Natural killer cell (primary cell): ENCODE measurements around the gene TMEM198. TPM values are rescaled to one million over a fixed set of nuclear protein-coding genes. Genes with fewer than 3 reads are reported as not detected.

Experiments
- ATAC-seq, 3 donors: fragments of 150-1000 bp in 2 of 3; fragments of 200-7000 bp in 1 of 3; cut with Tn5 transposase; 1 replicate in 1 of 3; 2 replicates in 2 of 3; pipeline ENCODE4 v1.10.0; 2021; ENCODE audit warnings: mild to moderate bottlenecking in 2 of 3, moderate library complexity in 2 of 3
- DNase-seq, 2 donors: peaks; one replicate each; pipeline versions ENCODE4 v3.0.0 to v3.0.0-alpha.2; 2013 to 2021; ENCODE audit warnings: mixed read lengths in 1 of 2
- H3K27ac ChIP-seq: one replicate; pipeline ENCODE4 v1.5.1; 2013; ENCODE audit warnings: mild to moderate bottlenecking, low read length
- H3K27me3 ChIP-seq: one replicate; pipeline ENCODE4 v1.6.1; 2013; ENCODE audit warnings: low read length; ENCODE audit not compliant: control insufficient read depth, insufficient read depth
- H3K36me3 ChIP-seq: one replicate; pipeline ENCODE4 v1.6.1; 2013; ENCODE audit warnings: low read length; ENCODE audit not compliant: control insufficient read depth, insufficient read depth
- H3K4me1 ChIP-seq: one replicate; pipeline ENCODE4 v1.6.1; 2013; ENCODE audit warnings: low read length; ENCODE audit not compliant: control insufficient read depth, insufficient read depth
- H3K4me3 ChIP-seq: one replicate; pipeline ENCODE4 v1.5.1; 2013; ENCODE audit warnings: low read length
- H3K9me3 ChIP-seq: one replicate; pipeline ENCODE4 v1.6.1; 2013; ENCODE audit warnings: low read length; ENCODE audit not compliant: control insufficient read depth, insufficient read depth
- H3K27ac Mint-ChIP-seq, 2 donors: one replicate each; pipeline ENCODE4 v1.8.0; 2022; ENCODE audit warnings: mild to moderate bottlenecking in 2 of 2, mixed read lengths in 2 of 2, moderate library complexity in 1 of 2
- H3K27me3 Mint-ChIP-seq, 2 donors: one replicate each; pipeline ENCODE4 v1.8.0; 2022; ENCODE audit warnings: low read depth in 2 of 2, mixed read lengths in 2 of 2
- H3K36me3 Mint-ChIP-seq: one replicate; pipeline ENCODE4 v1.8.0; 2022; ENCODE audit warnings: mixed read lengths
- H3K4me1 Mint-ChIP-seq, 2 donors: one replicate each; pipeline ENCODE4 v1.8.0; 2022; ENCODE audit warnings: mixed read lengths in 2 of 2
- H3K4me3 Mint-ChIP-seq: one replicate; pipeline ENCODE4 v1.8.0; 2022; ENCODE audit warnings: mild to moderate bottlenecking, moderate library complexity, mixed read lengths
- H3K9me3 Mint-ChIP-seq, 2 donors: one replicate each; pipeline ENCODE4 v1.8.0; 2022; ENCODE audit warnings: mixed read lengths in 2 of 2
- WGBS: methylation state at CpG from one replicate; pipeline ENCODE4 v1.1.7; 2013; ENCODE audit warnings: missing lambda C conversion rate; ENCODE audit not compliant: insufficient coverage; 5-methylcytosine and 5-hydroxymethylcytosine counted together
- intact Hi-C: fragments of 100-400 bp; cut with micrococcal nuclease; formaldehyde crosslinking; loops from one replicate; pipeline ENCODE4 v1.14.2; 2022
- total RNA-seq, 4 donors: library from RNA; stranded (reverse); fragments of 120-200 nt in 1 of 4; gene quantifications; one replicate each; pipeline versions ENCODE4 v1.2.3 to v1.2.4, GENCODE V29; 2013 to 2022
- TF ChIP-seq, protein P1 (sequence below): fragments of 200-600 bp; IDR thresholded peaks from one replicate; pipeline ENCODE4 v1.8.0; 2022; ENCODE audit warnings: antibody characterized with exemption

Gene TMEM198
- total RNA-seq, 3 donors from 2014 or later (not counting 1 experiment from before 2014, with no cell fraction given): 1.7 to 2.3 (median 1.8) TPM

DNA sequence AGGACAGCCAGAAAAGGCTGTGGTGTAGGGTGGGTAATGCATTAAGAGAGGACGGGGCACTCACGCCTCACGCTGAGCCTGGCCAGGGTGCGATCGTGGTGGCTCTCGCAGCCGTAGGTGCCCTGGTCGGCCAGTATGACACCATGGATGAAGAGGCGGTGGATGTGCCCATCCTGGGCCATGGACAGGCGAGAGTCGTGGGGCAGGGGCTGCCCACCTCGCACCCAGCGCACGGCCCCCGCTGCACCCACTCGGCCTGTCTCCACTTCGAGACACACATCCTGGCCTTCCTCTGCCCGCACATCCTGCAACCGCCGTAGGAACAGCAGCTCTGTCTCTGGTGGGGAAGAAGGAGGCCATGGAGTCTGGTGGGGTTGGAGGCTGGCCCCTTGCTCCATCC is 12.1 kb downstream of the TMEM198 start:
- peaks cover 28% of the 10 kb centered on the region for H3K27me3 ChIP-seq
- no peak for DNase-seq
- WGBS: 90% methylated on average over 20 of the region's 20 CpGs
- H3K4me1 ChIP-seq: peaks cover 20% of the 10 kb centered on the region
- H3K27ac ChIP-seq: no peak overlapping the region
- Mint-ChIP-seq H3K9me3 (no peaks in the 10 kb centered on the region), H3K4me3 (no peak overlapping the region), H3K27me3 (peaks cover 8 to 19% of the 10 kb centered on the region in 2 donors), H3K4me1 (peaks cover 5 to 15% of the 10 kb centered on the region in 2 donors), H3K36me3 (no peaks in the 10 kb centered on the region), H3K27ac (no peak overlapping the region)
- H3K36me3 ChIP-seq: no peaks in the 10 kb centered on the region
- TF ChIP-seq, protein P1, sequence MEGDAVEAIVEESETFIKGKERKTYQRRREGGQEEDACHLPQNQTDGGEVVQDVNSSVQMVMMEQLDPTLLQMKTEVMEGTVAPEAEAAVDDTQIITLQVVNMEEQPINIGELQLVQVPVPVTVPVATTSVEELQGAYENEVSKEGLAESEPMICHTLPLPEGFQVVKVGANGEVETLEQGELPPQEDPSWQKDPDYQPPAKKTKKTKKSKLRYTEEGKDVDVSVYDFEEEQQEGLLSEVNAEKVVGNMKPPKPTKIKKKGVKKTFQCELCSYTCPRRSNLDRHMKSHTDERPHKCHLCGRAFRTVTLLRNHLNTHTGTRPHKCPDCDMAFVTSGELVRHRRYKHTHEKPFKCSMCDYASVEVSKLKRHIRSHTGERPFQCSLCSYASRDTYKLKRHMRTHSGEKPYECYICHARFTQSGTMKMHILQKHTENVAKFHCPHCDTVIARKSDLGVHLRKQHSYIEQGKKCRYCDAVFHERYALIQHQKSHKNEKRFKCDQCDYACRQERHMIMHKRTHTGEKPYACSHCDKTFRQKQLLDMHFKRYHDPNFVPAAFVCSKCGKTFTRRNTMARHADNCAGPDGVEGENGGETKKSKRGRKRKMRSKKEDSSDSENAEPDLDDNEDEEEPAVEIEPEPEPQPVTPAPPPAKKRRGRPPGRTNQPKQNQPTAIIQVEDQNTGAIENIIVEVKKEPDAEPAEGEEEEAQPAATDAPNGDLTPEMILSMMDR: no peak
- no peaks in the 10 kb centered on the region for H3K9me3 ChIP-seq
- H3K4me3 ChIP-seq: no peak overlapping the region
- no peak for ATAC-seq
- intact Hi-C loops: no loop called here

GRCh38 chr2:219556413-219556812 is 12.6 kb downstream of the TMEM198 start:
- Histone ChIP-seq H3K27me3 (peaks cover 24% of the 10 kb centered on the region), H3K36me3 (no peaks in the 10 kb centered on the region), H3K27ac (no peak overlapping the region), H3K9me3 (no peaks in the 10 kb centered on the region), H3K4me1 (peaks cover 18% of the 10 kb centered on the region), H3K4me3 (no peak overlapping the region)
- H3K4me3 Mint-ChIP-seq: no peak overlapping the region
- peaks cover 8 to 17% of the 10 kb centered on the region in 2 donors for H3K27me3 Mint-ChIP-seq
- H3K4me1 Mint-ChIP-seq: peaks cover 5 to 12% of the 10 kb centered on the region in 2 donors
- ATAC-seq (no peak), DNase-seq (no peak)
- WGBS: 92% methylated on average over 19 of the region's 19 CpGs
- no peak overlapping the region for H3K27ac Mint-ChIP-seq
- TF ChIP-seq, protein P1: no peak
- H3K9me3 Mint-ChIP-seq: no peaks in the 10 kb centered on the region
- no peaks in the 10 kb centered on the region for H3K36me3 Mint-ChIP-seq
- intact Hi-C loops: no loop called here

DNA sequence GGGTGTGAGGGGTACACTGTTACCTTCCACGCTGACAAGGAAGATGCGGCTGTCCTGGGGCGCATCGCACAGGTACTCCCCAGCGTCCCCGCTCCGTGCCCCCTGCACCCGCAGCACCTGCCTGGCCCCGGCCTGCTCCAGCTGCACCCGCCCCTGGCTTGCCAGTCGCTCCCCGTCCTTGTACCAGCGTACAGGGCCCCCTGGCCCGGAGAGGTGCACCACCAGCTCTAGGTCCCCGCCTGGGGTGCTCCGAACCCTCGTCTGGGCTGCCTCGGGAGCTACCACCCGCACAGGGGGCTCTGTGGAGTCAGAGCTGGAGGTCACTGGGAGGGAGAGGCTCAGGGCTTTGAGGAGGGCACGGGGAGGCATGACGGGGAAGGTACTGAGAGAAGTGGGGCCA is 13.5 kb downstream of the TMEM198 start:
- H3K27me3 ChIP-seq: peaks cover 15% of the 10 kb centered on the region
- Mint-ChIP-seq H3K27me3 (peaks cover 8 to 13% of the 10 kb centered on the region in 2 donors), H3K9me3 (no peaks in the 10 kb centered on the region), H3K36me3 (no peaks in the 10 kb centered on the region), H3K27ac (no peak overlapping the region), H3K4me3 (no peak overlapping the region), H3K4me1 (peaks cover 0 to 3% of the 10 kb centered on the region in 2 donors)
- WGBS: 92% methylated on average over 21 of the region's 21 CpGs
- peaks cover 9% of the 10 kb centered on the region for H3K4me1 ChIP-seq
- DNase-seq (no peak), ATAC-seq (no peak)
- H3K36me3 ChIP-seq: no peaks in the 10 kb centered on the region
- intact Hi-C loops: no loop called here
- no peaks in the 10 kb centered on the region for H3K9me3 ChIP-seq
- no peak overlapping the region for H3K27ac ChIP-seq
- H3K4me3 ChIP-seq: no peak overlapping the region
- TF ChIP-seq, protein P1: no peak
